Gastrocnemius medialis (tissue), 4 donors: Measurements from ENCODE around the gene STON2.

ENCODE experiments used
- CTCF ChIP-seq, 5 experiments: fragments of 450-650 bp in 3 of 5; fragments of 200-600 bp in 2 of 5; sonication (generic) in 2 of 5; IDR thresholded peaks in 4 of 5; conservative IDR thresholded peaks in 1 of 5; 1 replicate in 4 of 5; 2 replicates in 1 of 5; pipeline ENCODE4 v1.5.1; 2016 to 2019; ENCODE audit warnings: antibody characterized with exemption in 5 of 5, mild to moderate bottlenecking in 3 of 5, moderate library complexity in 3 of 5
- POLR2A ChIP-seq, 2 donors: fragments of 450-650 bp; IDR thresholded peaks; one replicate each; pipeline ENCODE4 v1.6.1; 2017; ENCODE audit warnings: antibody characterized with exemption in 2 of 2, mild to moderate bottlenecking in 2 of 2, moderate library complexity in 2 of 2

- TF ChIP-seq CTCF (IDR thresholded peaks at IDR 0.05 in 4 of 5, conservative IDR thresholded peaks at IDR 0.05 in 1 of 5), result no peak
- no peak for TF ChIP-seq POLR2A (IDR thresholded peaks at IDR 0.05)
Measured at GRCh38 chr14:81311141-81311540, 89.0 kb downstream of the STON2 start.
